K562 (cell line): ENCODE measurements around the gene ITM2B.

ENCODE experiments used
- EP300 ChIP-seq: IDR thresholded peaks from 2 replicates; pipeline ENCODE4 v1.6.1; 2012; ENCODE audit warnings: low read length, improper control_type of control experiment
- JUNB ChIP-seq: fragments of 450-650 bp; formaldehyde crosslinking; conservative IDR thresholded peaks from 2 replicates; pipeline ENCODE4 v1.4.0; 2020; ENCODE audit warnings: mild to moderate bottlenecking
- SMAD4 ChIP-seq: fragments of 250-450 bp; sonication (Bioruptor Pico); conservative IDR thresholded peaks from 2 replicates; pipeline ENCODE4 v1.8.0; 2021; ENCODE audit warnings: inconsistent platforms, mild to moderate bottlenecking, moderate library complexity
- TAF1 ChIP-seq: IDR thresholded peaks from 2 replicates; pipeline ENCODE4 v1.6.1; 2011; ENCODE audit warnings: mild to moderate bottlenecking, low read length, moderate library complexity; ENCODE audit not compliant: insufficient read depth, control insufficient read depth, severe bottlenecking; ENCODE audit errors: extremely low read depth
- TF ChIP-seq, protein P1 (sequence below): sonication (generic); formaldehyde crosslinking; IDR thresholded peaks from 2 replicates; pipeline ENCODE4 v1.8.0; 2023; ENCODE audit warnings: mild to moderate bottlenecking, missing genetic modification reagents
- TF ChIP-seq, protein P2 (sequence below), 3 experiments: IDR thresholded peaks in 2 of 3; conservative IDR thresholded peaks in 1 of 3; 2 replicates each; pipeline ENCODE4 v1.5.1; 2011 to 2012; ENCODE audit warnings: low read length in 3 of 3, mild to moderate bottlenecking in 3 of 3, control low read depth in 2 of 3, improper control_type of control experiment in 1 of 3, inconsistent platforms in 1 of 3, low read depth in 1 of 3, mixed read lengths in 1 of 3, moderate library complexity in 1 of 3; ENCODE audit not compliant: insufficient read depth in 2 of 3
- TF ChIP-seq, protein P3 (sequence below), 2 experiments: fragments of 450-650 bp in 1 of 2; sonication (generic) in 1 of 2; formaldehyde crosslinking in 1 of 2; IDR thresholded peaks in 1 of 2; conservative IDR thresholded peaks in 1 of 2; 2 replicates each; pipeline versions ENCODE4 v1.6.1 to v1.8.1; 2016 to 2023; ENCODE audit warnings: mild to moderate bottlenecking in 2 of 2, moderate library complexity in 2 of 2, inconsistent platforms in 1 of 2, missing genetic modification reagents in 1 of 2

DNA sequence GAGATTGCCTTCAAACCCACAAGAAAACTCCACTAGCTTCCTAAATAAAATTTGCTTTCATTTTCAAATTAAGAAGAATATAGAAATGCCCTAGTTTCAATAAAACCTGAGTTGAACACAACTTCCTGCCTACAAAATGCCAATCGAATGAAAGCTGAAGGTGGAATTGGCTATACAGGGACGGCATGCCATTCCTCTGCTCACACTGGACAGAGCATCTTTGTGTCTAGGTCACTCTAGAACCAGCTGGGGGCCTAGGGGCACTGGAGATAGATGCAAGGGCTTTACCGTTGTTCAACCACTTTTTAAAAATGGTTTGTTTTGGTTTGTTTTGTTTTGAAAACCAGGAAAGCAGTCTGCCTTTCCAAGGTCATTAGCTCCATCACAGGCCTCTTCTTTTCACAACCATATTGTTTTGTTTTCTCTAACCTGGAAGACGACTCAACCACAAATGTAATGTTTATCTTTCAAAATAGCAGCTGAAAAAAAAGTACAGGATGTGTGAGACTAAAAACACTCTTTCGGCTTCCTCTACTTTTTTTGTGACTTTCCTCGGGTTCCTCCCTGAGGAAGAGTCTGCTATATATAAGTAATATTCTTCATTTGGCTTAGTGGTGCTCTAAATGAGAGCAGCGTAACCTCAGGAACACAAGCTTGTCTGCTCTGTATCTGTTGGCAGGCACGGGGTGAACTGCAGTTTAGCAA lies 11.9 kb upstream of the ITM2B start:
- TF ChIP-seq TAF1 (no peak), JUNB (no peak), EP300 (no peak), SMAD4 (CRISPR knock-in tag) (no peak)
- TF ChIP-seq, protein P1, sequence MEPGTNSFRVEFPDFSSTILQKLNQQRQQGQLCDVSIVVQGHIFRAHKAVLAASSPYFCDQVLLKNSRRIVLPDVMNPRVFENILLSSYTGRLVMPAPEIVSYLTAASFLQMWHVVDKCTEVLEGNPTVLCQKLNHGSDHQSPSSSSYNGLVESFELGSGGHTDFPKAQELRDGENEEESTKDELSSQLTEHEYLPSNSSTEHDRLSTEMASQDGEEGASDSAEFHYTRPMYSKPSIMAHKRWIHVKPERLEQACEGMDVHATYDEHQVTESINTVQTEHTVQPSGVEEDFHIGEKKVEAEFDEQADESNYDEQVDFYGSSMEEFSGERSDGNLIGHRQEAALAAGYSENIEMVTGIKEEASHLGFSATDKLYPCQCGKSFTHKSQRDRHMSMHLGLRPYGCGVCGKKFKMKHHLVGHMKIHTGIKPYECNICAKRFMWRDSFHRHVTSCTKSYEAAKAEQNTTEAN (CRISPR knock-in tag), result no peak
- TF ChIP-seq, protein P2, sequence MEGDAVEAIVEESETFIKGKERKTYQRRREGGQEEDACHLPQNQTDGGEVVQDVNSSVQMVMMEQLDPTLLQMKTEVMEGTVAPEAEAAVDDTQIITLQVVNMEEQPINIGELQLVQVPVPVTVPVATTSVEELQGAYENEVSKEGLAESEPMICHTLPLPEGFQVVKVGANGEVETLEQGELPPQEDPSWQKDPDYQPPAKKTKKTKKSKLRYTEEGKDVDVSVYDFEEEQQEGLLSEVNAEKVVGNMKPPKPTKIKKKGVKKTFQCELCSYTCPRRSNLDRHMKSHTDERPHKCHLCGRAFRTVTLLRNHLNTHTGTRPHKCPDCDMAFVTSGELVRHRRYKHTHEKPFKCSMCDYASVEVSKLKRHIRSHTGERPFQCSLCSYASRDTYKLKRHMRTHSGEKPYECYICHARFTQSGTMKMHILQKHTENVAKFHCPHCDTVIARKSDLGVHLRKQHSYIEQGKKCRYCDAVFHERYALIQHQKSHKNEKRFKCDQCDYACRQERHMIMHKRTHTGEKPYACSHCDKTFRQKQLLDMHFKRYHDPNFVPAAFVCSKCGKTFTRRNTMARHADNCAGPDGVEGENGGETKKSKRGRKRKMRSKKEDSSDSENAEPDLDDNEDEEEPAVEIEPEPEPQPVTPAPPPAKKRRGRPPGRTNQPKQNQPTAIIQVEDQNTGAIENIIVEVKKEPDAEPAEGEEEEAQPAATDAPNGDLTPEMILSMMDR (IDR thresholded peaks at IDR 0.05 in 2 of 3, conservative IDR thresholded peaks at IDR 0.05 in 1 of 3; ENCODE audit: insufficient read depth in 2 of 3, low read depth in 1 of 3, low read length in 3 of 3), result no peak
- TF ChIP-seq, protein P3, sequence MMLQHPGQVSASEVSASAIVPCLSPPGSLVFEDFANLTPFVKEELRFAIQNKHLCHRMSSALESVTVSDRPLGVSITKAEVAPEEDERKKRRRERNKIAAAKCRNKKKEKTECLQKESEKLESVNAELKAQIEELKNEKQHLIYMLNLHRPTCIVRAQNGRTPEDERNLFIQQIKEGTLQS (IDR thresholded peaks at IDR 0.05), result no peak
- TF ChIP-seq, protein P3 (CRISPR knock-in tag; conservative IDR thresholded peaks at IDR 0.05), result no peak
